Measurements from ENCODE around the gene RTL1.

Gene RTL1

GRCh38 chr14:100881211-100882025, 22.1 kb downstream of the RTL1 start:
- no peak for DNase-seq

GRCh38 chr14:100880271-100881101, 23.0 kb downstream of the RTL1 start:
- DNase-seq = no peak

GRCh38 chr14:100879782-100880181, 23.7 kb downstream of the RTL1 start:
- no peak for DNase-seq

- no peak for DNase-seq
These were observed 24.3 kb downstream of the RTL1 start for GRCh38 chr14:100879194-100879593.

- no peak for DNase-seq
These were observed 25.0 kb downstream of the RTL1 start for GRCh38 chr14:100878271-100879146.

- no peak for DNase-seq
These were observed 27.5 kb downstream of the RTL1 start for GRCh38 chr14:100875861-100876590.

GRCh38 chr14:100875126-100875525, 28.4 kb downstream of the RTL1 start:
- DNase-seq = no peak

- no peak for DNase-seq
These were observed 29.0 kb downstream of the RTL1 start for GRCh38 chr14:100874411-100875091.

- DNase-seq = no peak
These were observed 29.5 kb downstream of the RTL1 start for GRCh38 chr14:100874051-100874410.

- DNase-seq = no peak
These were observed 30.4 kb downstream of the RTL1 start for GRCh38 chr14:100873096-100873482.

GRCh38 chr14:100872259-100873095, 31.0 kb downstream of the RTL1 start:
- DNase-seq = no peak

- no peak for DNase-seq
These were observed 32.0 kb downstream of the RTL1 start for GRCh38 chr14:100871234-100872186.

GRCh38 chr14:100868621-100869370, 34.7 kb downstream of the RTL1 start:
- no peak for DNase-seq

- no peak for DNase-seq
These were observed 35.7 kb downstream of the RTL1 start for GRCh38 chr14:100867631-100868315.

- DNase-seq = no peak
These were observed 36.6 kb downstream of the RTL1 start for GRCh38 chr14:100866666-100867630.

- no peak for DNase-seq
These were observed 37.6 kb downstream of the RTL1 start for GRCh38 chr14:100865682-100866591.

Data from RPMI8226 (cell line).